GM21528 (cell line): Measurements from ENCODE around the gene UBFD1.
"Not testable (repeated sequence)": the region's sequence is repeated elsewhere in the genome, so short reads cannot be mapped to it uniquely, and the experiment has no call there.

Source experiments
- ATAC-seq: cut with Tn5 transposase; IDR thresholded peaks from one replicate; pipeline ENCODE4 v1.9.1; 2021; ENCODE audit warnings: mild to moderate bottlenecking, moderate library complexity; ENCODE audit not compliant: unreplicated experiment, low FRiP score

UBFD1 gene

DNA sequence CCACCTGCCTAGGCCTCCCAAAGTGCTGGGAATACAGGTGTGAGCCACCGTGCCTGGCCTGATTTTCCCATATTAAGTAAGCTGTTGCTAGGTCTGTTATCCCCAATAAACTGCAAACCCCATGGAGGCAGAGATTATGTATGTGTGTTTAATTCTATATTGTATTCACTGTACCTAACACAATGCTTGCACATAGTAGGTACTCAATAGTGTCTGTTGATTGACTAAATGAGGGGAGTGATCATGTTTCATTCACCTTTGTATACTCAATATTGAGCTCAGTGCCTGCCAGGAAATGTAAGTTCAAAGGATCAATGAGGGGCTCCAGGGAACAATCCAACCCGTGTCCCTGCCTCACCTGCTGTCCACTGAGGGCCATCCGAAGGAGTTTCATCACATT lies 32.6 kb upstream of the UBFD1 start:
- ATAC-seq, result no peak

DNA sequence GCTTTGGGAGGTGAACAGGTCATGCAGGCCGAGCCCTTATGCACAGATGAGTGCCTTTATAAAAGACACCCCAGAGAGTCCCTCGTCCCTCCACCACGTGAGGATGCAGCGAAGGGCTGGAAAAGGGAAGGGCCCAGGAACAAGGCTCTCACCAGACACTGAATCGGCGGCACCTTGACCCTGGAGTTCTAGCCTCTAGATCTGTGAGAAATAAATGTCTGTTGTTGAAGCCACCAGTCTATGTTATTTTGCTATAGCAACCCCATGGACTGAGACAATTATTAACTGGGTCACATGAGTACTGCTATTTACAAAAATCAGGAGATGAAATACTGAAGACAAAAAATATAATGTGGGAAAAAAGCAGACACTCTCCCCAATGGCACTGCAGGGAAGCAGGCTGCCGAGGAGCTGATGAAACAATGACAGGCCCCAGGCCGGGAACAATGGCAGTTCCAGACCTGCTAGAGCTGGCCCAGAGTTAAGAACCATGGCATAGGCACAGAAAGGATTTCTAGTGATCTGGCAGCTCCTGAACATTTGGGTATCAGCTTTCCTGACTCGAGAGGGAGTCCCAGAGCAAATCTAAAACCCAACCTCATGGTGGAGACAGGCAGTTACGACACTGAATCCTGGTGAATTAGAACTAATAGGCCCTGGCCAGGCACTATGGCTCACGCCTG lies 29.4 kb upstream of the UBFD1 start:
- no peak for ATAC-seq

- no peak for ATAC-seq
Observed at GRCh38 chr16:23528644-23529310, 28.8 kb upstream of the UBFD1 start.

DNA sequence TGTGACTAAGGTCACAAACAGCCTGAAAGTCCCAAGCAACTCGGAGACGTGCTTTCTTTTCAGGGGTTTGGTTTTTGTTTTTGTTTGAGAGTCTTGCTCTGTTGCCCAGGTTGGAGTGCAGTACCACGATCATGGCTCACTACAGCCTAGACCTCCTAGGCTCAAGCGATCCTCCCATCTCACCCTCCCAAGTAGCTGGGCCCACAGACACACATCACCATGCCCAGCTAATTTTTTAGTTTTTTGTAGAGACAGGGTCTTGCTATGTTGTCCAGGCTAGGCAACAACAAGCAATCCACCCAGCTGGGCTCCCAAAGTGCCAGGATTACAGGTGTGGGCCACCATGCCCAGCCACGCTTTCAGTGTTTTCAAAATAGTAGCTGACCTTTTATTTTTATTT lies 27.5 kb upstream of the UBFD1 start:
- no peak for ATAC-seq

- ATAC-seq, result no peak
Observed at GRCh38 chr16:23532448-23532847, 25.1 kb upstream of the UBFD1 start.

DNA sequence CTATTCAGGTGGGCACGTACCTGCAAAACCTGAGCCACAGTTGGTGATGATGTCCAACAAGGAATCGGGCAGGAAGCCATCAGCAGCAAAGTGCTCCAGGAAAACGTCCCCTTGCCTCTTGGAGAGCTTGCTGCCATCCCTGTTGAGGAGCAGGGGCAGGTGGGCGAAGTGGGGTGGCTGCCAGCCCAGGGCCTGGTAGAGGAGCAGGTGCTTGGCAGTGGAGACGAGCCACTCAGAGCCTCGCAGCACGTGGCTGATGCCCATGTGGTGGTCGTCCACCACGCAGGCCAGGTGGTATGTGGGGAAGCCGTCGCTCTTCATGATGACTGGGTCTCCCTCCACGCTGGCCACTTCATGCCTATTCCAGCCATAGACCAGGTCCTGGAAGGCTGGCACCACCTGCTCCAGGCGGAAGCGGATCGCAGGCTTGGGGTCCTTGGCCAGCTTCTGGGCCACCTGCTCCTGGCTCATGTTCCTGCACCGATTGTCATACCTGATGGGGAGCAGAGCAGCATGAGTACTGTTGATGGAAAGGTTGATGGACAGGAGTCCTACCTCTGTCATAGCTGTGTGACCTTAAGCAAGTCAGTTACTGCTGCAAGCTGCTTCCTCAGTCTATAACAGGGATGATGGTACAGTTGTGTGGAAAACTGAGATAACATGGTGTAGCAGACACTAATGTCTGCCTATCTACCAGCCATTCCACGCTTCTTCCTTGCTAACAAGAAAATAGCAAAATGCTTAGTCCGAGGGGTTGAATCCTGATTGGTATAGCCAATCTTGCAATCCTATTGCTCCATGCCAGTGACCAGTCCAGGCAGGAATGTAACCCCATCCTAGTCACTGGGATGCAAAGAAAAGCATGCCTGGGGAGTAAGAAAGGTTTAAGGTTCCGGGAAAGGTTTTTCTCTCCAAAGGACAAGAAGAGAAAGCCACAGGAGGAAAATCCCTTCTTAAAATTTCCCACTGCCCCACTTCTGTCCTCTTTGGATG lies 22.4 kb upstream of the UBFD1 start:
- ATAC-seq, result no peak

DNA sequence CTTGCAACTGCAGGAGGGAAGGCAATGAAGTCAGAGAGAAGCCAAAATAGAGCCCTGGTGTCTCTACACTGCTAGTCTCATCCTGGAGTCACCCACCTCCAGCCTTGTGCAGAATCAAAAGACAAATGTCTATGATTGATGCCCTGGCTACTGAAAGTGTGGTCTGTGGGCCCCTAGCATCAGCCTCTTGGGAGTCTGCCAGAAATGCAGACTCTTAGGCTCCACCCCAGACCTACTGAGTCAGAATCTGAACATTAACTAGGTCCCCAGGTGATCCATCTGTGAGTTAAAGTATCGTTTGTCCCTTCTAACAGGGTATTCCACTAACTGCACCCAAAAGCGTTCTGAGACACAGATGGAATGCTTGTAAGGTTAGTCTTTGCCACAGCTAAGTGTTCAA lies 21.6 kb upstream of the UBFD1 start:
- ATAC-seq, result no peak

DNA sequence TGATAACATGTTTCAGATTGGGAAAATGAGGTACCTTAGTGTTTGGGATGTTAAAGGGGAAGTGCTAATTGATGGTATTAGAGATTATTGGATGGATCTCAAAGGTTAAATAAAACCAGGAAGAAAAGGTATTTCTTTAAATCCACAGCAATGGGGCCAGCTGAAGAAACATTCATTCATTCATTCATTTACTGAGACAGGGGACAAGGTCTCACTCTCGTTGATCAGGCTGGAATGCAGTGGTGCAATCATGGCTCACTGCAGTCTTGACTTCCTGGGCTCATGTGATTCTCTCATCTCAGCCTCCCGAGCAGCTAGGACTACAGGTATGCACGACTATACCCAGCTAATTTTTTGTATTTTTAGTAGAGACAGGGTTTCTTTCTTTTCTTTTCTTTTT lies 20.1 kb upstream of the UBFD1 start:
- ATAC-seq, result no peak

- ATAC-seq, result no peak
Observed at GRCh38 chr16:23538919-23539278, 18.6 kb upstream of the UBFD1 start.

DNA sequence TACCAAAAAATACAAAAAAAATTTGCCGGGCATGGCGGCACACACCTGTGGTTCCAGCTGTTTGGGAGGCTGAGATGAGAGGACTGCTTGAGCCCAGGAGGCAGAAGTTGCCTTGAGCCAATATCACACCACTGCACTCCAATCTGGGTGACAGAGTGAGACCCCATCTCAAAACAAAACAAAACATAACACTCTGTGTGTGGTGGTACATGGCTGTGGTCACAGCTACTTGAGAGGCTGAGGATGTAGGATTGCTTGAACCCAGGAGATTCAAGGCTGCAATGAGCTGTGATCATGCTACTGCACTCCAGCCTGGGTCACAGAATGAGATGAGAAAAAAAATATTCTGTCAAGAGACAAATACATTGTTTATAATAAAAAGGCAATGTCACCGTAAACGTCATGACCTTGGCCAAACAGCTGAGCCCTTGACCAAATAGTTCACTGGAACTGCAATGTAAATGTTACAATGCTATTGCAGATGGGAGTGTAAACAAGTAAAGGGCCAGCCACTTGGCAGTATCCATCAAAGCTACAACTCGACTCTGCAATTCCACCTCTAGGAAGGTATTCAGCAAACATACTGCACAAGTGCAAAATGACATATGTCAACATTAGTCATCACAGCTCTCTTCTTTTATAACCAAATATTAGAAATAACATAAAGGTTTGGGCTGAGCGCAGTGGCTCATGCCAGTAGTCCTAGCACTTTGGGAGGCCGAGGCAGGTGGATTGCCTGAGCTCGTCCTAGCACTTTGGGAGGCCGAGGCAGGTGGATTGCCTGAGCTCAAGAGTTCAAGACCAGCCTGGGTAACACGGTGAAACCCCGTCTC lies 17.3 kb upstream of the UBFD1 start:
- ATAC-seq, result no peak

DNA sequence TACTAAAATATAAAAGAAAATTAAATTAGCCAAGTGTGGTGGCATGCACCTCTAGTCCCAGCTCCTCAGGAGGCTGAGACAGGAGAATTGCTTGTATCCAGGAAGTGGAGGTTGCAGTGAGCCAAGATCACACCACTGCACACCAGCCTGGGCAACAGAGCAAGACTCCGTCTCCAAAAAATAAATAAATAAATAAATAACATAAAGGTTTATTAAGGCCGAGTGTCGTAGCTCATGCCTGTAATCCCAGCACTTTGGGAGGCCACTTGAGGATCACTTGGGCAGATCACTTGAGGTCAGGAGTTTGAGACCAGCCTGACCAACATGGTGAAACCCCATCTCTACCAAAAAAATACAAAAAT lies 16.7 kb upstream of the UBFD1 start:
- not testable (repeated sequence) for ATAC-seq

DNA sequence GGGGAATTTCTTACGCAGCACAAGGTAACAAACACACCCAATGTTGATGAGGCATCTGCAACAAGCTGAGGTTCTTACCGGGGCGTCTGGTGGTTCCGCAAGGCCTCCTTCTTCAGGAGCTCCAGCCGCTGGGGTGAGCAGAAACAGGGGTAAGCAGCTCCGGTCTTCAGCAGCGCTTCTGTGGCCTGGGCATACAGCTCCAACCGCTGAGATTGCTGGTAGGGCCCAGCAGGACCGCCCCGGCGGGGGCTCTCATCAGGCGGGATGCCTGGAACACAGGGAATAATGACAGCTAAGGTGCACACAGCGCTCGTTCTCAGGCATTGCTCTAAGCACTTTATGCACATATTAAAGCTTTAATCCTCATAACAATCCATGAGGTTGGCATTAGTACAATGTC lies 13.1 kb upstream of the UBFD1 start:
- no peak for ATAC-seq

DNA sequence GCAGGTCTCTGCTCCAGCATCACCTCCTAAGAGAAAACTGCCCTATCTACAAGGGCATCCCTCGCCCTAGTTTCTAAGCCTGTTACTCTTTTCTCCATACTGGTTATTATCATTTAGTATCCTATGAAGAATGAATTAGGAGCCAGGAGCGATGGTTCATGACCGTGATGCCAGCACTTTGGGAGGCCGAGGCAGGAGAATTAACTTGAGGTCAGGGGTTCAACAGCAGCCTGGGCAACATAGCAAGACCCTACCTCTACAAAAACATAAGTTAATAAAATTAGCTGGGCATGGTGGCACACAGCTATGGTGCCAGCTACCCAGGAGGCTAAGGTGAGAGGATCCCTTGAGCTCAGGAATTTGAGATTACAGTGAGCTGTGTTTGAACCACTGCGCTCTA lies 7.6 kb upstream of the UBFD1 start:
- no peak for ATAC-seq

DNA sequence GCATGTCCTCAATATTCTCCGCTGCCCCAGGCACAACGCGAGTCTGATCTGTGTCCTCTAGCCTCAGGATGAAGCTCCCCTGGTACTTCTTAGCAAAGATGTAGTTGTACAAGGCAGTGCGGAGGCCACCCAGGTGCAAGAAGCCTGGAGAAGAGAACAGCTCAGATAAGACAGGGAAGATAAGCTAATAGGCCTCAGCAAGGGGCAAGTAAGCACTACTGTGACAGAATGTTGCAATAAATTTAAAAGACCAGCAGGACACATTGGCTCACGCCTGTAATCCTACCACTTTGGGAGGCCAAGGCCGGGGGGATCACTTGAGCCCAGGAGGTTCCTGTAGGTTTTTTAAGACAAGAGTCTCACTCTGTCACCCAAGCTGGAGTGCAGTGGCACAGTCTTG lies 5.4 kb upstream of the UBFD1 start:
- no peak for ATAC-seq

DNA sequence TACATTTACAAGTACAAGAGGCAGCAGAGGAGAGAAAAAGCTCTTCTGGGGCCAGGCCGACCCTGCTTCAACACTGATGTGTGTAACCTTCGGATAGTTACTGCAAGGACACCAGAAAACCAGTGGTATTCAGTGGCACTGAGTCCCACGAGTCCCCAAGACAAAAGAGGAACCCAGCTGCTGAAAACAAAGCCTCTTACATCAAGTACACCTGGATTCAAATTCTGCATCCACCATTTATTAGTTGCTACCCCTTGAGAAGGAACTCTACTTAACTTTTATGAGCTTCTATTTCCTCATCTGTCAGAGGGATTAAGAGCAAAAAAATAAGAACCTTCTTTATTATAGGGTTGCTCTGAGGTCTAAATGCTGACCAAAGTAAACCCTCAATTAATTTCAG lies 3.0 kb upstream of the UBFD1 start:
- ATAC-seq, result no peak

DNA sequence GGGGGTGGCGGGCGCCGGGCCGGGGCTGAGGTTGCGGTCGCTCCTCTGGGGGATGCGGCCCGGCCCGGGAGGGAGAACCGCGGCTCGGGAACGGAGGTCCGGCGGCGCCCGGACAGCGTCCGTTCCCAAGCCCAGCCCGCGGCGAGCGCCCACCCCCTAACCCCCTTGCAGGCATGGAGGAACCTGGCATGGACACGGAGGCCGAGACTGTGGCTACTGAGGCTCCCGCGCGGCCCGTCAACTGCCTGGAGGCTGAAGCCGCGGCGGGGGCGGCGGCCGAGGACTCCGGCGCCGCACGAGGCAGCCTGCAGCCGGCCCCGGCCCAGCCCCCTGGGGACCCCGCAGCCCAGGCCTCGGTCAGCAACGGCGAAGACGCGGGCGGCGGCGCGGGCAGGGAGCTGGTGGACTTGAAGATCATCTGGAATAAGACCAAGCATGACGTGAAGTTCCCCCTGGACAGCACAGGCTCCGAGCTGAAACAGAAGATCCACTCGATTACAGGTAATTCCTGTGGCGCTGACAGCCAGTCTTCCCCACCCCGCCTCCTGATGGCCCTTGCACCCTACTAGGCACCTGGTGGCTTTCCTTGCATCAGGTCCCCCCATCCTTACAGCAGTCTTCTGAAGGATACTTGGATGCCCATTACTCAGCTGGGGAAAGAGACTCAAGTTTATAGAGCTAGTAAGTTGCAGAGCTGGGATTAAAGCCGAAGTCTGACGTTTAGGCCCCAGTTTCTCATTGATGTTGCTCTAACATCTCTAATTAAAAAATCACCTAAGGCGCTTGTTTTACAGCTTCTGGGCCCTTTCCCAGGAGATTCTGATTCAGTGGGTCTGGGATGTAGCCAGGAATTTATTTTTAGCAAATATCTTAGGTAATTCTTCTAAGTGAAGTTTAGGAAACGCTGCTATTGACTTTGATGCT lies 514 bp downstream of the UBFD1 start:
- ATAC-seq, result peak; percentile 12

GRCh38 chr16:23561586-23561985 lies 4.1 kb downstream of the UBFD1 start:
- ATAC-seq, result no peak

GRCh38 chr16:23562505-23562904 lies 5.0 kb downstream of the UBFD1 start:
- ATAC-seq, result no peak

DNA sequence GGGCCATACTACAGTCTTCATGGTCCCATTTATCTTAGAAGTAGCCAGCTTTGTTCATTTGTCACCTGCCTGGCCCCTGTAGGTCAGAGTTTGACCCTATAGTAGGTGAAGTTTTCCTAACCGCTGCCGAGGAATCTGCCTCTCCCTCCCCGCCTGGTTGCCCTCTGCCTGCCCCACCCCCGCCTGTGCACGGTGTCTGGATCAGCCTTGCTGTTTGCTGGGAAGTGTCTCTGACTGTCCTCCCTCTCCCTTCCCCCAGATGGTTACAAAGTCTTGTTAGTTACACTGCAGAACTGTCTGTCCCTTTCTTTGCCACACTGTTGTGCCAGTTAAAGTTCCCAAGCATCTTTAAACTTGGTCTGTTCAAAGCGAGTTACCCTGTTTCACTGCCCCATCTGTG lies 5.7 kb downstream of the UBFD1 start:
- no peak for ATAC-seq
